ENCODE results near the gene MYL7.

GRCh38 chr7:44109991-44110390 is 31.1 kb downstream of the MYL7 start:
- TF ChIP-seq CBX3 (IDR thresholded peaks at IDR 0.05; ENCODE audit: low read depth): no peak
- TF ChIP-seq ZFX (IDR thresholded peaks at IDR 0.05): no peak
- no peak for TF ChIP-seq POLR2AphosphoS5 (IDR thresholded peaks at IDR 0.05; ENCODE audit: low read depth, low read length)
- TF ChIP-seq POLR2A (IDR thresholded peaks at IDR 0.05; ENCODE audit: borderline replicate concordance, extremely low read depth, insufficient read depth, insufficient read length): no peak
- TF ChIP-seq CTCF (IDR thresholded peaks at IDR 0.05 in 2 of 3, conservative IDR thresholded peaks at IDR 0.05 in 1 of 3; ENCODE audit: borderline replicate concordance in 1 of 3, insufficient read depth in 1 of 3, low read depth in 2 of 3, low read length in 2 of 3): no peak
- no peak for TF ChIP-seq MAX (IDR thresholded peaks at IDR 0.05)

Measured in HCT116 (cell line).